Erythroblast (primary cell): ENCODE measurements around the gene GHR.

Experiments
- GATA1 ChIP-seq: IDR thresholded peaks from 2 replicates; pipeline ENCODE4 v1.6.1; 2011; ENCODE audit warnings: low read depth, mild to moderate bottlenecking, control low read depth, low read length, moderate library complexity
- POLR2A ChIP-seq: IDR thresholded peaks from 2 replicates; pipeline ENCODE4 v1.6.1; 2011; ENCODE audit warnings: mild to moderate bottlenecking, low read length

- no peak for TF ChIP-seq POLR2A
- no peak for TF ChIP-seq GATA1
Observed at GRCh38 chr5:42422656-42423280, 471 bp upstream of the GHR start.
